Measurements from ENCODE around the gene SNX32. TPM values are rescaled to one million over a fixed set of nuclear protein-coding genes. Genes with fewer than 3 reads are reported as not detected.

Gene SNX32
- total and polyA plus RNA-seq, 9 of the 15 experiments (the other 6 are each of a cell fraction or from before 2014, with no cell fraction given), result 0.03 TPM; not detected in 7

DNA sequence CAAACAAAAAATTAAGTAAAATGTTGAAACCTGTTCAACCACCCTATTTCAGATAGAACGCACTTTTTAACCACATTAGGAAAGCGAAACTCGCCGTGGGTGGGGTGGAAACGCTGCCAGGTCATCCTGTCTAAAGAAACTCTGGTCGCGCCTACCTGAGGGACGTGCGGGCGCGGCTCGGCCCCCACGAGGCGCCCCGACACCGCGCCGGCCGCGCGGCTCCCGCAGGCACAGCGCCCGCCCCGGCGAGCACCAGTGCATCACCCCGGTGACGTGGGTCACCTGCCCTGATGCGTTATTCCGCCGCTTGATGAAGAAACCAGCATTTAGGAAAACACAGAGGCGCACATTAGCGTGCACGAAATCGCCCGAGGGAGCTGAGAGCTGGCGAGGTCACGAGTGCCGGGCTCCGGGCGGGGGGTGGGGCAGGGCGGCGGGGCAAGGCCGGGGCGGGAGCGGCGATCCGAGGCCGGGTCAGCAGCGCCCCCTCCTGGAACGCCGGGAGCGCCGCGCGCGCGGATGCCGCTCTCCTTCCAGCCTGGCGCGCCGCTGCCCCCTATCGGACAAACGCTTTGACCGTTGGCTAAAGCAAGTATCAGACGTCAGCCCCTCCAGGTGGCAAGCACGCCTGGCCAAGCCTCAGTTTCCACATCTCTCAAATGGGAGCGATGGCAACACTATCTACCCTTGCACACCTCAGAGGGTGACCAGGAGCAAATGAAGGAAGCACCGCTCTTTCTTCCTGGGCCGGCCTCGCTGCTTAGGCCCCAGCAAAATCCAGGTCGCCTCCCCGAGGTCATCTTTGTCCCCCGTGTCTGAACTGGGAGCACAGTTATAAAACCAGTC lies 15.7 kb upstream of the SNX32 start (continued):
- TF ChIP-seq, protein P1, sequence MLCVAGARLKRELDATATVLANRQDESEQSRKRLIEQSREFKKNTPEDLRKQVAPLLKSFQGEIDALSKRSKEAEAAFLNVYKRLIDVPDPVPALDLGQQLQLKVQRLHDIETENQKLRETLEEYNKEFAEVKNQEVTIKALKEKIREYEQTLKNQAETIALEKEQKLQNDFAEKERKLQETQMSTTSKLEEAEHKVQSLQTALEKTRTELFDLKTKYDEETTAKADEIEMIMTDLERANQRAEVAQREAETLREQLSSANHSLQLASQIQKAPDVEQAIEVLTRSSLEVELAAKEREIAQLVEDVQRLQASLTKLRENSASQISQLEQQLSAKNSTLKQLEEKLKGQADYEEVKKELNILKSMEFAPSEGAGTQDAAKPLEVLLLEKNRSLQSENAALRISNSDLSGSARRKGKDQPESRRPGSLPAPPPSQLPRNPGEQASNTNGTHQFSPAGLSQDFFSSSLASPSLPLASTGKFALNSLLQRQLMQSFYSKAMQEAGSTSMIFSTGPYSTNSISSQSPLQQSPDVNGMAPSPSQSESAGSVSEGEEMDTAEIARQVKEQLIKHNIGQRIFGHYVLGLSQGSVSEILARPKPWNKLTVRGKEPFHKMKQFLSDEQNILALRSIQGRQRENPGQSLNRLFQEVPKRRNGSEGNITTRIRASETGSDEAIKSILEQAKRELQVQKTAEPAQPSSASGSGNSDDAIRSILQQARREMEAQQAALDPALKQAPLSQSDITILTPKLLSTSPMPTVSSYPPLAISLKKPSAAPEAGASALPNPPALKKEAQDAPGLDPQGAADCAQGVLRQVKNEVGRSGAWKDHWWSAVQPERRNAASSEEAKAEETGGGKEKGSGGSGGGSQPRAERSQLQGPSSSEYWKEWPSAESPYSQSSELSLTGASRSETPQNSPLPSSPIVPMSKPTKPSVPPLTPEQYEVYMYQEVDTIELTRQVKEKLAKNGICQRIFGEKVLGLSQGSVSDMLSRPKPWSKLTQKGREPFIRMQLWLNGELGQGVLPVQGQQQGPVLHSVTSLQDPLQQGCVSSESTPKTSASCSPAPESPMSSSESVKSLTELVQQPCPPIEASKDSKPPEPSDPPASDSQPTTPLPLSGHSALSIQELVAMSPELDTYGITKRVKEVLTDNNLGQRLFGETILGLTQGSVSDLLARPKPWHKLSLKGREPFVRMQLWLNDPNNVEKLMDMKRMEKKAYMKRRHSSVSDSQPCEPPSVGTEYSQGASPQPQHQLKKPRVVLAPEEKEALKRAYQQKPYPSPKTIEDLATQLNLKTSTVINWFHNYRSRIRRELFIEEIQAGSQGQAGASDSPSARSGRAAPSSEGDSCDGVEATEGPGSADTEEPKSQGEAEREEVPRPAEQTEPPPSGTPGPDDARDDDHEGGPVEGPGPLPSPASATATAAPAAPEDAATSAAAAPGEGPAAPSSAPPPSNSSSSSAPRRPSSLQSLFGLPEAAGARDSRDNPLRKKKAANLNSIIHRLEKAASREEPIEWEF (CRISPR knock-in tag; IDR thresholded peaks at IDR 0.05), result no peak
- TF ChIP-seq SMARCB1 (IDR thresholded peaks at IDR 0.05; ENCODE audit: insufficient read length, low read depth) (no peak), ZC3H11A (IDR thresholded peaks at IDR 0.05; ENCODE audit: low read depth, low read length) (no peak), ZNF764 (CRISPR knock-in tag; IDR thresholded peaks at IDR 0.05; ENCODE audit: low read depth) (no peak), EZH2 (IDR thresholded peaks at IDR 0.05; ENCODE audit: borderline replicate concordance, low read depth, low read length) (no peak), TOE1 (IDR thresholded peaks at IDR 0.05; ENCODE audit: borderline replicate concordance) (no peak), TOE1 (CRISPR knock-in tag; IDR thresholded peaks at IDR 0.05; ENCODE audit: borderline replicate concordance, low read depth) (no peak), TCF3 (CRISPR knock-in tag; IDR thresholded peaks at IDR 0.05) (0 out of 2 replicates have a peak, but pooled peaks have one; percentile 12), TAF15 (IDR thresholded peaks at IDR 0.05; ENCODE audit: low read depth, low read length) (no peak), DACH1 (IDR thresholded peaks at IDR 0.05; ENCODE audit: partially characterized antibody) (peak; percentile 39), ZNF354B (CRISPR knock-in tag; IDR thresholded peaks at IDR 0.05) (no peak), ZNF239 (CRISPR knock-in tag; IDR thresholded peaks at IDR 0.05) (no peak), ZNF212 (CRISPR knock-in tag; IDR thresholded peaks at IDR 0.05) (no peak), FOXM1 (IDR thresholded peaks at IDR 0.05; ENCODE audit: low read depth) (no peak), FOXM1 (CRISPR knock-in tag; IDR thresholded peaks at IDR 0.05; ENCODE audit: low read depth) (0 out of 2 replicates have a peak, but pooled peaks have one; percentile 67), POU5F1 (IDR thresholded peaks at IDR 0.05; ENCODE audit: borderline replicate concordance, low read depth, low read length, partially characterized antibody) (no peak), RFX7 (CRISPR knock-in tag; IDR thresholded peaks at IDR 0.05) (no peak), GTF2A2 (tag; IDR thresholded peaks at IDR 0.05) (no peak), SRF (CRISPR knock-in tag; IDR thresholded peaks at IDR 0.05) (no peak)
- TF ChIP-seq, protein P2, sequence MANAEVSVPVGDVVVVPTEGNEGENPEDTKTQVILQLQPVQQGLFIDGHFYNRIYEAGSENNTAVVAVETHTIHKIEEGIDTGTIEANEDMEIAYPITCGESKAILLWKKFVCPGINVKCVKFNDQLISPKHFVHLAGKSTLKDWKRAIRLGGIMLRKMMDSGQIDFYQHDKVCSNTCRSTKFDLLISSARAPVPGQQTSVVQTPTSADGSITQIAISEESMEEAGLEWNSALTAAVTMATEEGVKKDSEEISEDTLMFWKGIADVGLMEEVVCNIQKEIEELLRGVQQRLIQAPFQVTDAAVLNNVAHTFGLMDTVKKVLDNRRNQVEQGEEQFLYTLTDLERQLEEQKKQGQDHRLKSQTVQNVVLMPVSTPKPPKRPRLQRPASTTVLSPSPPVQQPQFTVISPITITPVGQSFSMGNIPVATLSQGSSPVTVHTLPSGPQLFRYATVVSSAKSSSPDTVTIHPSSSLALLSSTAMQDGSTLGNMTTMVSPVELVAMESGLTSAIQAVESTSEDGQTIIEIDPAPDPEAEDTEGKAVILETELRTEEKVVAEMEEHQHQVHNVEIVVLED (CRISPR knock-in tag; IDR thresholded peaks at IDR 0.05), result no peak
- TF ChIP-seq, protein P3, sequence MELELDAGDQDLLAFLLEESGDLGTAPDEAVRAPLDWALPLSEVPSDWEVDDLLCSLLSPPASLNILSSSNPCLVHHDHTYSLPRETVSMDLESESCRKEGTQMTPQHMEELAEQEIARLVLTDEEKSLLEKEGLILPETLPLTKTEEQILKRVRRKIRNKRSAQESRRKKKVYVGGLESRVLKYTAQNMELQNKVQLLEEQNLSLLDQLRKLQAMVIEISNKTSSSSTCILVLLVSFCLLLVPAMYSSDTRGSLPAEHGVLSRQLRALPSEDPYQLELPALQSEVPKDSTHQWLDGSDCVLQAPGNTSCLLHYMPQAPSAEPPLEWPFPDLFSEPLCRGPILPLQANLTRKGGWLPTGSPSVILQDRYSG (tag; conservative IDR thresholded peaks at IDR 0.05; ENCODE audit: low read depth), result no peak
